Esophagus mucosa (tissue), 1 donor: ENCODE results near the gene VIPR1. TPM values are rescaled to one million over a fixed set of nuclear protein-coding genes. Genes with fewer than 3 reads are reported as not detected.

Experiments
- ATAC-seq: fragments of 200-7000 bp; cut with Tn5 transposase; one replicate; pipeline ENCODE4 v1.9.1; 2020
- total RNA-seq: library from RNA; stranded (reverse); gene quantifications from one replicate; pipeline ENCODE4 v1.2.4, GENCODE V29; 2023
- donor health status: DM: yes; HTN: yes; CAD: no.

VIPR1 gene
- total RNA-seq, 1 donor from 2014 or later = 3.9 TPM

DNA sequence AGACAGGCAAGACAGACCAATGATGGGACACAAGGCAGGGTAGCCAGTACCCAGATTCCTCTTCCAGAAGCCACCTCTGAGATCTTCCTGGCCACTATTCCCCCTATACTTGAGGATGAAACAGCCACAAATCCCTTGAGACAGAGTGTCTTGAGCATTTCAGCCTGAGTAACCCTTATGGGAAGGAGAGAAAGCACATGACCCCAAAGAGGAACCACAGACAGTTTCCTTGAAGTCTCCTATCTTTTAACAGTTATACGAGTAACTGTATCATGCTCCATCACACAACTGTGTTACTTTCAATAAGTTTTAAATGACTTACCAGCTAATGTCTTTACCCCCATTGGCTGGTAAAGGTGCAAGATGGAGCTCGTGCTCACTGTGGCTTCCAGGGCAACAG lies 9.3 kb downstream of the VIPR1 start:
- no peak for ATAC-seq

GRCh38 chr3:42513121-42513520 lies 10.7 kb downstream of the VIPR1 start:
- no peak for ATAC-seq

GRCh38 chr3:42513521-42513920 lies 11.1 kb downstream of the VIPR1 start:
- no peak for ATAC-seq

GRCh38 chr3:42514876-42515275 lies 12.4 kb downstream of the VIPR1 start:
- peak; percentile 11 for ATAC-seq

DNA sequence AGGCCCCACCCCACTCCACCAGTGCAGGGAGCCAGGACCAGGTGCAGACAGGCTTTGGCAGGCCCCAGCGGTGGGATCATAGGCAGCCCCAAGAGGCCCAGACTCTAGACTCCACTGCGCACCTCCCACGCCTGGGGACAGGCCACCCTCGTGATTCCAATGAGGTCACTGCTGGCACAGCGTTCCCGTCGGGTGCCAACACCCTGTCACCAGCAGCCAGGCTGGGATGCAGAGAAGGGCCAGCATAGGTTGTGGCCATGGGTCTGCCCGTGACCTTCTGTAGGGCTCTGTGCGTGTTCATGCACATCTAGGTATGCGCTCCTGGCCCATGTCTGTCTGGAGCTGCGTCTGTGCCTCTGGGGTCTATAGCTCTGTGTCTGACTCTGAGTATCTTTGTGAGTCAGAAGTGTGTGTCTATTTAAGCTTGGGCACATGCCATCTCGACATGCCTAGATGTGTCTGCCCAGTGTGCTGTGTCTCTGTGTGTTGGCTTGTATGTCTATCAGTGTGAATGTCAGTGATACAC lies 13.0 kb downstream of the VIPR1 start:
- peak; percentile 89 for ATAC-seq

GRCh38 chr3:42515976-42516375 lies 13.5 kb downstream of the VIPR1 start:
- peak; percentile 57 for ATAC-seq

DNA sequence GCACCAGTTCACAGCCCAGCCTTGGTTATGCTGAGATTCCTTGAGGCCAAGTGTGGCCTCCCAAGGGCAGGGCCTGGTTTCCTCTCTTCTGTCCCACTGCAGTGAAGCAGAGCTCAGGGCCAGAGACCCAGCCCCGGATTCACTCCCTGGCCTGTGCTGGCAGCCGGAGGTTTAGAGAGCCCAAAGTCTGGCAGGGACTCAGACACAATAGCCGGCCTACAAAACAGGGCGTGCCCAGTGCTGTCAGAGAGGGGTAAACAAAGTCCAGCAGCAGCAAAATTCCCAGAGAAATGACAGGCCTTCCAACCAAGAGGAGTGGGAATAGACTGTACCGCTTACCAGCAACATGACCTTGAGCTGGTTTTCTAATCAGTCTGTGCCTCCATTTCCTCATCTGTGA lies 14.0 kb downstream of the VIPR1 start:
- no peak for ATAC-seq

DNA sequence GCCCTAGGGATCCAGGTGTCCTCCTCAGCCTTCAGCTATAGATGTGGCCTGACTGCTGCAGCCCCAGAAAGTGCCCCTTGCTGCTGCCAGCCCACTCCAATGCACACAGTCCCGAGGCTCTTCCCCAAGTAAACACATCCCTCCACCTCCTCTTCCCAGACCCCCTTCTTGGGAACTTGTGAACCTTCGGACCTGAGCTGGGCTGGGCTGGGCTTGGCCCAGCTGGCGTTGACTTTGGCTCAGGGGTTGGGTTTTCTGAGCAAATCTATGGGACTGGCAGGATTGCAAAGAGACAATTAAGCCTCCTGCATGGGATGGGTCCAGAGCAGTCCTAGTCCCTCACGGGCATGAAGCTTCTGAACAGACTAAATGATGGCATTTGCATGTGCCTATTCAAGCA lies 14.7 kb downstream of the VIPR1 start:
- ATAC-seq = no peak

DNA sequence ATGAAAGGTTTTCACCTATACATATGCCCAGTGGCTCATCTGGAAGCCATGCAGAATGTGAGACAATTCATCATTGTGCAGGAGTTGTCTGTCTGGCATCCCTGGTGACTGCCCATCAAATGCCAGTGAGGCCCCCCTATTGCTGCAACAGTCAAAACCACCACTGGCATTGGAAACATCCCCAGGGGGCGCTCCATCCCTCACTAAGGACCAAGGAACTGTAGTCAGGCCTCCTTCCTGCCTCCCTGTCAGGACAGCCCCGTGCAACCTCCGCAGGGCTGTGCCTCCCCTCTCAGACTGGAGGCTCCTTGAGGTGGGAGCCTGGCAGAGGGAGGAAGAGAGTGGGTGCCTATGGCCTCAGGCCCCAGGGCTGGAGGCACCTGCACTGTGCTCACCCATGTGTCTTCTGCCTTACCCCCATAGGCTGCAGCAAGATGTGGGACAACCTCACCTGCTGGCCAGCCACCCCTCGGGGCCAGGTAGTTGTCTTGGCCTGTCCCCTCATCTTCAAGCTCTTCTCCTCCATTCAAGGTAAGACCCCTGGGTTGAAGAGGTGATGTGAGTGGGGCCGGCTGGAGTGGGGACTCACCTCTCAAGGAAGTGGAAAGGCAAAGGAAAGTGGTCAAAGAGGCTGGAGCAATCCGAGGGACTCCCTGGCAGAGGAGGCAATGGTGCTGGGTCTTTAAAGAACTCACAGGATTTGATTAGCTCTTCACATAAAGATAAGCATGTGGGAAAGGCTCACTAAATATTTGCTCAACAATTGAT lies 16.5 kb downstream of the VIPR1 start:
- ATAC-seq = no peak

- ATAC-seq = peak; percentile 22
Observed at GRCh38 chr3:42519568-42519962, 17.1 kb downstream of the VIPR1 start.

DNA sequence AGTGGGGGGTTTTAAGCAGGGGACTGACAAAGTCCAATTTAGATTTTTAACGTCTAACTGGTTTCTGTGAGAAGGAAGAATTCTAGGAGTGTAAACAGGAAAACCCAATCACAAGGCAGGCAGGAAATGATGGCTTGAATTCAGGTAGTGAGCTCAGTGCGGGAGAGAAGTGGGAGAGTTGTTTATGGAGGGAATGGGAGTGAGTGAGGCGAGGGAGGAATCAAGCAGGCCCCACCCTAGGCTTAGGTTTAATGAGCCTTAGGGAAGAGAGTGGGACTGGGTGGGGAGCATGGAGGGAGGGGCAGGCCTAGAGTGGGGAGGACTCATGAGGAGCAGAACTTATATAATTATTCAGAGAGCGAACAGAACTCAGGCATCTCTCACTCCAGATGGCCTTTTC lies 17.9 kb downstream of the VIPR1 start:
- ATAC-seq = no peak

DNA sequence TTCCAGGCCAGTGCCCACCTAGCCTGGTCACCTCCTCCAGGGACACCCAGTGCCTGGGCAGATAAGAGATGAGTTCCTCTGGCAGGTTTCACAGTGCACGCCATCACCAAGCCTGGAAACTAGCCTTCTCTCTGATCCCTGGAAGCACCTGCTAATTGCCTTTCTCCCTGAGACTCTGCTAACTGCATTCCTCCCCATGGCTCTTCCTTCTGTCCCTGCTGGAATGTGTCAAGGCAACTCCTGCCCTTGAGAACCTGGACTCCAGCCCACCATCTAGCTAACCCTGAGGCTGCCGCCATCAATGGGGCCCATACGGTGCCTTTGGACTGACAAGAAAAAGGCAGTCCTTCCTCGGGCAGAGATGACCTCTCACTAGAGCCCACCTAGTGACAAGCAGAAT lies 18.5 kb downstream of the VIPR1 start:
- ATAC-seq = no peak

- ATAC-seq = no peak
Observed at GRCh38 chr3:42524751-42525150, 22.3 kb downstream of the VIPR1 start.

DNA sequence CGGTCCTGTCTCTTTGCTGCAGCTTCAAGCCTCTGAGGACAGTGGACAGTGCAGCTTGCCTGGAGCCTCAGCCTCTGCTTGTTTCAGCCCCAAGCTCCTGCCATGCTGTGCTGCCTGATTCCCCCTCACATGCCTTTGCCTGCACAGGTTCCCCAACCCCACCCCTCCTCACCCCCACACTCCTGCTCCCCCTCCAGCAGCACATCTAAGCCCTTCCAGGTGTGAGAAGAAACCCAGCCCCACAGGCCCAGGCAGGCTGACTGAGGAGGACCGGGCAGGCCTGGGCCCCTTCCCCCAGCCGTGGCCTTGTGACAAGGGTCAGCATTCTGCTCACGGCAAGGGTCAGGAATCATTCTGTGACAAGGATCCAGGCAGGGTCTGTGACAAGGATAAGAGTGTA lies 22.8 kb downstream of the VIPR1 start:
- ATAC-seq = no peak

- no peak for ATAC-seq
Observed at GRCh38 chr3:42525736-42526345, 23.4 kb downstream of the VIPR1 start.

- no peak for ATAC-seq
Observed at GRCh38 chr3:42526616-42527367, 24.3 kb downstream of the VIPR1 start.

GRCh38 chr3:42527368-42527917 lies 25.0 kb downstream of the VIPR1 start:
- ATAC-seq = no peak

DNA sequence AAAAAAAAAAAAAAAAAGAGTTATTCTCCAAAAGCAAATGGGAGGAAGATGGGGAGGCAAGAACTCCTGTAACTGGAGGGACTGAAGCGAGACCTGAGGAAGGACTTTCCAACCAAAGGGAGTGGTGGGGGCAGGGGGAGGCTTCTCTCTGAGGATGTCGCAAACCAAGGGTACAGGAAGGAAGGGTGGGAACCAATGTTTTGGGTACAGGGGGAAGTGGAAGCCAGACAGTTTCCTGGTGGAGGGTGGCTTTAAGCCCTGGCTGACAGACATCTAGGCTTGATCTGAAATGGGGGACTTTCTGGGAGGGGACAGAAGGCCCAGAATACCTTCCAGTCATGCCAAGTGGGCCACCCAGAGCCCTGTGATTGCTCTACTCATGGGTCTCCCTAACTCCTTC lies 27.0 kb downstream of the VIPR1 start:
- no peak for ATAC-seq

GRCh38 chr3:42530073-42530472 lies 27.6 kb downstream of the VIPR1 start:
- ATAC-seq = no peak

DNA sequence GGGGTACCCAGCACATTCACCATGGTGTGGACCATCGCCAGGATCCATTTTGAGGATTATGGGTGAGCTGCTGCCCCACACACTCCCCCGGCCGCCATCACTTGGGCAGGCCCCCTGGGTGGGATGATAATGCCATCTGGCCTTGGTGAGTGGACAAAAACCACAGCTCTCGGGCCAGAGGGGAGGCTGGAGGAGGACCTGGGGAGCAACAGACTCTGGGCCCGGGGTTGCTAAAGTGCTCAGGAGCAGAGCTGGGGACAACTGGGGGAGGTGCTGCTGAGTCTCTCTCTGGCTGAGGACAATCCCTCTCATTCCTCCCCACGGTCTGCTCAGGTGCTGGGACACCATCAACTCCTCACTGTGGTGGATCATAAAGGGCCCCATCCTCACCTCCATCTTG lies 29.0 kb downstream of the VIPR1 start:
- ATAC-seq = no peak

GRCh38 chr3:42532229-42532628 lies 29.8 kb downstream of the VIPR1 start:
- no peak for ATAC-seq

GRCh38 chr3:42533161-42533897 lies 30.9 kb downstream of the VIPR1 start:
- no peak for ATAC-seq
